A549 (cell line): ENCODE data around the gene ADGRF4. TPM values are rescaled to one million over a fixed set of nuclear protein-coding genes. Genes with fewer than 3 reads are reported as not detected.

ENCODE experiments used
- ATAC-seq, 2 experiments: fragments of 200-7000 bp in 1 of 2; fragments of >200 bp in 1 of 2; cut with Nextera tagmentation in 1 of 2; cut with Tn5 transposase in 1 of 2; 3 replicates each; pipeline versions ENCODE4 v1.8.0 to v1.9.1; 2018 to 2020; ENCODE audit warnings: mild to moderate bottlenecking in 1 of 2, moderate library complexity in 1 of 2
- CTCF ChIA-PET: fragments of 300-600 bp; sonication (Branson Sonifier 250); formaldehyde crosslinking; extraction: SDS; loops from one replicate; lab custom pipeline; 2021; ENCODE audit warnings: antibody characterized with exemption, inconsistent platforms; lab: Yijun Ruan, JAX
- POLR2A ChIA-PET: fragments of 350-600 bp; formaldehyde crosslinking; extraction: SDS; loops from one replicate; lab custom pipeline; 2021; ENCODE audit warnings: antibody characterized with exemption, inconsistent platforms; lab: Yijun Ruan, JAX
- DNase-seq, 2 experiments: peaks; one replicate each; pipeline versions ENCODE4 v3.0.0 to v3.0.0-alpha.2; 2011 to 2016; ENCODE audit warnings: low read depth in 1 of 2, low spot score in 1 of 2
- FAIRE-seq: peaks from 2 replicates; lab custom pipeline; 2011; peaks lifted over from hg19 to GRCh38; lab: Jason Lieb, UNC
- H3K27ac ChIP-seq, 2 experiments: fragments of >200 bp; sonication (Bioruptor Twin); formaldehyde crosslinking; 3 replicates each; pipeline ENCODE4 v1.5.1; 2016 to 2017
- H3K4me1 ChIP-seq: fragments of >200 bp; sonication (Bioruptor Twin); formaldehyde crosslinking; 3 replicates; pipeline ENCODE4 v1.6.1; 2016
- H3K4me2 ChIP-seq: fragments of >200 bp; sonication (Bioruptor Twin); formaldehyde crosslinking; 3 replicates; pipeline ENCODE4 v1.6.1; 2016
- H3K4me3 ChIP-seq: fragments of >200 bp; sonication (Bioruptor Twin); formaldehyde crosslinking; 3 replicates; pipeline ENCODE4 v1.5.1; 2016
- H3K9me3 ChIP-seq: fragments of >200 bp; sonication (Bioruptor Twin); formaldehyde crosslinking; 3 replicates; pipeline ENCODE4 v1.6.1; 2016
- ATOH8 ChIP-seq: fragments of 250-450 bp; sonication (Bioruptor Pico); IDR thresholded peaks from 2 replicates; pipeline ENCODE4 v1.5.0; 2020; ENCODE audit warnings: low read depth, mild to moderate bottlenecking, moderate library complexity
- BHLHE40 ChIP-seq: IDR thresholded peaks from 2 replicates; pipeline ENCODE4 v1.6.1; 2012; ENCODE audit warnings: low read depth, low read length, inconsistent platforms
- CHD4 ChIP-seq: fragments of 200-600 bp; sonication (generic); IDR thresholded peaks from 2 replicates; pipeline ENCODE4 v1.6.1; 2016; ENCODE audit warnings: antibody characterized with exemption, mild to moderate bottlenecking, borderline replicate concordance
- EHF ChIP-seq: fragments of 250-450 bp; sonication (Bioruptor Pico); IDR thresholded peaks from 2 replicates; pipeline ENCODE4 v1.5.0; 2020; ENCODE audit warnings: mild to moderate bottlenecking
- GATA3 ChIP-seq: IDR thresholded peaks from 2 replicates; pipeline ENCODE4 v1.6.1; 2012; ENCODE audit warnings: borderline replicate concordance
- HDAC2 ChIP-seq: fragments of 200-600 bp; sonication (generic); IDR thresholded peaks from 2 replicates; pipeline ENCODE4 v1.6.1; 2016
- HEYL ChIP-seq: fragments of 250-450 bp; sonication (Bioruptor Pico); IDR thresholded peaks from 2 replicates; pipeline ENCODE4 v1.8.0; 2021; ENCODE audit warnings: mild to moderate bottlenecking, moderate library complexity
- HOXB13 ChIP-seq: fragments of 250-450 bp; sonication (Bioruptor Pico); IDR thresholded peaks from 2 replicates; pipeline ENCODE4 v1.5.0; 2020; ENCODE audit warnings: low read depth, mild to moderate bottlenecking, moderate library complexity
- NPAS2 ChIP-seq: fragments of 250-450 bp; sonication (Bioruptor Pico); IDR thresholded peaks from 2 replicates; pipeline ENCODE4 v1.8.0; 2022; ENCODE audit warnings: mild to moderate bottlenecking, moderate library complexity, borderline replicate concordance
- NR3C1 ChIP-seq: fragments of >200 bp; sonication (Bioruptor Twin); formaldehyde crosslinking; IDR thresholded peaks from 3 replicates; pipeline ENCODE4 v1.6.1; 2017
- PHF8 ChIP-seq: fragments of 200-600 bp; sonication (generic); IDR thresholded peaks from 2 replicates; pipeline ENCODE4 v1.6.1; 2016; ENCODE audit warnings: low read depth, mild to moderate bottlenecking, antibody characterized with exemption, moderate library complexity, borderline replicate concordance
- RARB ChIP-seq: fragments of 250-450 bp; sonication (Bioruptor Pico); IDR thresholded peaks from 2 replicates; pipeline ENCODE4 v1.8.0; 2021; ENCODE audit warnings: mild to moderate bottlenecking, moderate library complexity
- REST ChIP-seq: fragments of 200-600 bp; sonication (generic); IDR thresholded peaks from 2 replicates; pipeline ENCODE4 v1.6.1; 2016; ENCODE audit warnings: antibody characterized with exemption, mild to moderate bottlenecking, moderate library complexity
- RFX5 ChIP-seq: fragments of 450-650 bp; IDR thresholded peaks from 2 replicates; pipeline ENCODE4 v1.7.1; 2014; ENCODE audit warnings: antibody characterized with exemption, mild to moderate bottlenecking, moderate library complexity
- RNF2 ChIP-seq: fragments of 200-600 bp; sonication (generic); IDR thresholded peaks from 2 replicates; pipeline ENCODE4 v1.6.1; 2016; ENCODE audit warnings: low read depth, mild to moderate bottlenecking, antibody characterized with exemption, moderate library complexity, borderline replicate concordance
- SREBF2 ChIP-seq: fragments of 450-650 bp; IDR thresholded peaks from 2 replicates; pipeline ENCODE4 v1.6.1; 2014; ENCODE audit warnings: mild to moderate bottlenecking, moderate library complexity
- ZSCAN20 ChIP-seq: fragments of 250-450 bp; sonication (Bioruptor Pico); IDR thresholded peaks from 2 replicates; pipeline ENCODE4 v1.8.0; 2022; ENCODE audit warnings: mild to moderate bottlenecking, moderate library complexity
- WGBS: methylation state at CpG from one replicate; pipeline ENCODE4 v1.1.6; 2017; ENCODE audit errors: missing lambda C conversion rate; 5-methylcytosine and 5-hydroxymethylcytosine counted together
- polyA plus RNA-seq, 4 experiments: library from polyadenylated mRNA; depleted of rRNA in 3 of 4; stranded (reverse); fragments of >200 nt; fragmentation: RNase III in 1 of 4; extraction: RNeasy Plus Mini Kit Qiagen cat#74134 plus additional on column Dnase treatment in 1 of 4; gene quantifications; 2 replicates in 3 of 4; 3 replicates in 1 of 4; pipeline ENCODE4 v1.2.3, GENCODE V29; 2011 to 2017

ADGRF4 gene
- polyA plus RNA-seq, 2 of the 4 experiments (the other 2 are of a cell fraction) = 5.8 to 9.2 TPM

GRCh38 chr6:47671777-47672176 is 26.6 kb upstream of the ADGRF4 start:
- ATAC-seq (no peak), FAIRE-seq (no peak), DNase-seq (no peak)
- ChIA-PET POLR2A (no interaction called here), CTCF (interaction anchor here (0.9 to 1.4 kb wide), 2 partner anchors 41 to 109 kb away, joined by 3 to 5 read pairs; no protein-coding TSS in a partner anchor)
- H3K4me1 ChIP-seq = peaks cover 23% of the 10 kb centered on the region
- no peak overlapping the region for H3K4me2 ChIP-seq
- no peak overlapping the region; a peak in 1 of 6 replicates for H3K27ac ChIP-seq
- WGBS = 37% methylated on average over 1 of the region's 1 CpG
- H3K9me3 ChIP-seq = 0 out of 3 replicates have a peak, but pooled peaks cover 3% of the 10 kb centered on the region
- H3K4me3 ChIP-seq = no peak overlapping the region
- TF ChIP-seq HOXB13 (no peak), NR3C1 (no peak), EHF (CRISPR knock-in tag) (no peak), GATA3 (no peak)

- Histone ChIP-seq H3K9me3 (peaks cover 3% of the 10 kb centered on the region; the same call in 1 of the 3 replicates), H3K4me1 (peaks cover 23% of the 10 kb centered on the region), H3K4me2 (no peak overlapping the region), H3K27ac (no peak overlapping the region), H3K4me3 (no peak overlapping the region)
- 78% methylated on average over 1 of the region's 1 CpG for WGBS
- FAIRE-seq (no peak), DNase-seq (no peak), ATAC-seq (no peak)
- POLR2A ChIA-PET = no interaction called here
- CTCF ChIA-PET = interaction anchor here (0.9 to 1.6 kb wide), 3 partner anchors 20 to 108 kb away, joined by 3 to 5 read pairs (median 4); no protein-coding TSS in a partner anchor
- no peak for TF ChIP-seq NPAS2
- TF ChIP-seq HOXB13 = no peak
These were observed 25.6 kb upstream of the ADGRF4 start for GRCh38 chr6:47672816-47673215.

GRCh38 chr6:47674673-47675072 is 23.7 kb upstream of the ADGRF4 start:
- 67% methylated on average over 3 of the region's 3 CpGs for WGBS
- H3K9me3 ChIP-seq = peaks cover 3% of the 10 kb centered on the region; the same call in 1 of the 3 replicates
- peaks cover 15% of the 10 kb centered on the region for H3K4me1 ChIP-seq
- no peak overlapping the region for H3K4me2 ChIP-seq
- H3K4me3 ChIP-seq = no peak overlapping the region
- no peak overlapping the region for H3K27ac ChIP-seq
- DNase-seq (no peak), ATAC-seq (no peak), FAIRE-seq (no peak)
- ChIA-PET CTCF (no interaction called here), POLR2A (no interaction called here)
- TF ChIP-seq RNF2 = no peak
- TF ChIP-seq PHF8 = no peak
- TF ChIP-seq HEYL (CRISPR knock-in tag) = no peak
- TF ChIP-seq BHLHE40 = no peak
- TF ChIP-seq CHD4 = no peak
- TF ChIP-seq ATOH8 = no peak
- no peak for TF ChIP-seq RFX5
- TF ChIP-seq SREBF2 = no peak
- no peak for TF ChIP-seq RARB (CRISPR knock-in tag)
- no peak for TF ChIP-seq HDAC2
- no peak for TF ChIP-seq REST
- no peak for TF ChIP-seq ZSCAN20 (CRISPR knock-in tag)
- TF ChIP-seq NPAS2 = no peak
